T-helper 2 cell treated with Interferon-gamma antibody and Interleukin-4, amounts not matched to agents 100 ng/mL and 5 ng/mL, for 36 hours (primary cell): ENCODE results near the gene ANKRD23. TPM values are rescaled to one million over a fixed set of nuclear protein-coding genes. Genes with fewer than 3 reads are reported as not detected.
"Not testable (repeated sequence)": the region's sequence is repeated elsewhere in the genome, so short reads cannot be mapped to it uniquely, and the experiment has no call there.

Experiments used
- intact Hi-C: fragments of 100-400 bp; cut with micrococcal nuclease; formaldehyde crosslinking; loops from one replicate; pipeline ENCODE4 v1.15.1; 2023
- total RNA-seq: library from RNA; stranded (reverse); gene quantifications from 2 replicates; pipeline ENCODE4 v1.2.3, GENCODE V29; 2022

ANKRD23 gene
- total RNA-seq, 1 donor from 2014 or later: 13.4 TPM

DNA sequence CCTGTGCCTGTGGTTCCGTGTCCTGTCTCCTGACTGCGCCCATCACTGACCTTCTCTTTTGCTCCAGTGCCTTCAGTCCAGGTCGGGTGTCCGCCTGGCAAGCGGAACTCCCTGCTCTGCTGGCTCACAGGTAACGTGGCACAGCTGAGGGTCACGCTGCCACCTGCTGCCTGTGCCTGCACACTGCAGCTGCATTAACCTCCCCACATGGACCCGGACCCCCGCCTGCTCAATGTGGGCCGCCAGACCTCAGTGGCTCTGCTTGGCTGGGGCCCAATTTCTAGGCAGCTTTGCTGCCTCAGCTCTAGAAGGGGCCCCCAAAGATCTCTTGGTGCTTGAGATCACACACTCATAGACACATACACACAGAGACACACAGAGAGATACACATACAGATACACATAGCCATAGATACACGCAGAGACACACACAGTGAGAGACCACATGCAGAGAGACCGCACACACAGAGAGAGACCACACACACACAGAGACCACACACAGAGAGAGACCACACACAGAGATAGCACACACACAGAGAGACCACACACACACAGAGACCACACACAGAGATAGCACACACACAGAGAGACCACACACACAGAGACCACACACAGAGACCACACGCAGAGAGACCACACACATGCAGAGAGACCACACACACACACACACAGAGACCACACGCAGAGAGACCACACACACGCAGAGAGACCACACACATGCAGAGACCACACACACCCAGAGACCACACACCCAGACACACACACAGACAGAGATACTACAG is 42.6 kb downstream of the ANKRD23 start:
- intact Hi-C loops: loop anchor here (2.0 kb wide), 1 partner anchor 40 kb away; the partner anchor contains the start of gene CNNM4

DNA sequence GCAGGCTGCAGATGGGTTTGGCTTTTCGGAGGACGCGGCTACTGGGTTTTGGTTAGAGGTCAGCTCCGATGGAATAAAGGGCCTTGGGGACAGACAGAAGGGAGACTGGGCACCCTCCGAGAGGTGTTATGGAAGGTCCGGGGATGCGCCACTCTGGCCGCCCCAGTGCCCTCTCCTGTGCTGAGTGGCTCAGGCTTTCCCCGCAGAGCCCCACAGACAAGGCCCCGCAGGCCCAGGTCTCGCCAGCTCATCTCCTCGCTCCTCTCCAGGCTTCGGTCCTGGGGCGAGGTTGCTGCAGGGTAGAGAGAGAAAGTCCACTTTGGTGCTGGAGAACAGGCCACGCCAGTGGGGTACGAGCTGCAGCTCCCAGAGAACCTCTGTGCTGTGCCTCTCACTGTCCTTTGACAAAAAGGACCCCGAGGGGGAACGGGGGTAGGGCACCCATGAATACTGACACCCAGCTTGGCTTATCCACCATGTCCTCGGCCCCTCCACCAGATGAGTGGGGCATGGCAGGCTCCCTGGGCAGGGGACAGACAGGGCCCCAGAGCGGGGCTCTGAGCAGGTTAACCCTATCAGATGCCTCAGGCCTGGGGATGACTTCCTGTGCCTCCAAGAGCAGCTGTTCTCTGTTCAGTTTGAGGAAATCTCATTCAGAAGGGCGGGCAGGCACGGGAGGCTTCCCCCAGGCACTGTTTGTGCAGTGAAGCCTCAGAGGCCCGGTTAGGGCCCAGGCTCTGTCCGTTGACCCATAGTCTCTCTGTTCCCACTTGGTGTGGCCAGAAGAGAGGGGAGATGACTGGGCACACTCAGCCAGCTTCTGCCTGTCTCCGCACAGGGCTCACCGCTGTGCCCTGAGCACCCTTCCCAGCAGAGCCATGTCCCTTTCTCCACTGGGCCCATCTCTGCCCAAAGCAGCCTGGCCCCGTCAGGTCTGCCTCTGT is 43.5 kb downstream of the ANKRD23 start:
- intact Hi-C loops: loop anchor here (2.0 kb wide), 1 partner anchor 40 kb away; the partner anchor contains the start of gene CNNM4

DNA sequence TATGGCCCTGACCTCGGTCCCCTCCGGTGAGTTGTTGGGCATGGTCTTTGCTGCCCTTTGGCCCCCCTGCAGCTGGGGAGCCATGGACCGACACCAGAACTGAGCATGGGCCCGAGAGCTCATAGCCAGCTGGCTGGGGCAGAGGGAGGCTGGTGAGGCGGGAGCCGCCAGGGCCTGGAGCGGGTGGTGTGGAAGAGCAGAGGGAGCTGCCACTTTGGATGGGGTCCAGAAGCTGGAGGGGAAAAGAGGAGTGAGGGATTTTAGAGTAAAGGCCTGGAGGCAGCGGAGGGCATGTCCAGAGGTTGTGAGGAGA is 44.2 kb downstream of the ANKRD23 start:
- intact Hi-C loops: no loop called here

GRCh38 chr2:96798733-96799622 is 44.8 kb downstream of the ANKRD23 start:
- intact Hi-C loops: no loop called here

GRCh38 chr2:96797066-96797625 is 46.7 kb downstream of the ANKRD23 start:
- intact Hi-C loops: no loop called here

DNA sequence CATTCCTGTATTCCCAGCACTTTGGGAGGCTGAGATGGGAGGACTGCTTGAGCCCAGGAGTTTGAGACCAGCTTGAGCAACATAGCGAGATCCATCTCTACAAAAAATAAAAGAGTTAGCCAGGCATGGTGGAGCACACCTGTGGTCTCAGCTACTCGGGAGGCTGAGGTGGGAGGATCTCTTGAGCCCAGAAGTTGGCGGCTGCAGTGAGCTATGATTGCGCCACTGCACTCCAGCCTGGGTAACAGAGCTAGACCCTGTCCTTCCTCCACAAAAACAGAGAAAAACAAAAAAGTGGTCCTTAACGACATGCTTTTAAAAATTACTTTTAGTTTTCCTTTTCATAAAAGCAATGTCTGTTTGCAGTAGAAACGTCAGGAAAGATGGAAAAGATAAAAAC is 47.3 kb downstream of the ANKRD23 start:
- intact Hi-C loops: not testable (repeated sequence)

- intact Hi-C loops: no loop called here
These were observed 48.7 kb downstream of the ANKRD23 start for GRCh38 chr2:96795076-96795475.

DNA sequence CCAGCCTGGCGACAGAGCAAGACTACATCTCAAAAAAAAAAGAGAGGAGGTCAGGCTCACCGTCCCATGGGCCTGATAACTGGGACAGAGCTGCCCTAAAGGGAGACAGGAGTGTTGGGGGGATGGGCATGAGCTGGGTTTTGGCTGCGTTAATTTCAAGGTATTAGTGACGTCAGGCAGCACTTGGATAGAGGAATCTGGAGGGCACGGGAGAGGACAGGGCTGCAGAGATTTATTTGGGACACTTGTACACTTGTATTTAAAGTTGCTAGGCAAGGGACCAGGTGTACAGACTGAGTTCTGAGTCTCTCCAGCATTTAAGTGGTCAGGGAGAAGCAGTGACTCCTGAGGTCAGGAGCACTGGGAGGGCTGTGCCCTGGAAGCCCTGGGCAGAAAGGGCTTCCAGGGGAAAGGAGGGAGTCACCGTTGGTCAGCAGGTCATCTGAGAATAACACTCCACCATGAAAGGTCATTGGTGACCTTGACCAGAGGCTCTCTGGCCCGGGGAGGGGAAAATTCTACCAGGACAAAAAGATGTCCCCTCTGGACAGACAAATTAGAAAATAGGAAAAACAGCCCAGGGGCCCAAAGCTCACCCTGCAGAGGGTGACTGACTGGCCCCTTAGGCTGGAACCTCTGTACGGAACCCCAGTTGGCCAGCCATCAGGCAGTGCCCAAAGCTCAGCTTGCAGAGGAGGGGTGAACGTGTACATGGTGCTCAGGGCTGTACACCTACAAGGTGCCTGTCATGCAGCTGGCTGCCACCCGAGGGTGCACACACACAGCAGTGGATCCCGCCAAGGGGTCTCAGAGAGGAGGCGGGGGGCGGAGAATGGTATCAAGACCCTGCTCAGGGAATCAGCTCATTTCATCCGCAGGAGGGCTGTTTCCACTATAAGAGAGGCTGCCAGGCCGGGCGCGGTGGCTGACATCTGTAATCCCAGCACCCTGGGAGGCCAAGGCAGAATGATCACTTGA is 50.8 kb downstream of the ANKRD23 start:
- intact Hi-C loops: no loop called here

GRCh38 chr2:96789245-96789617 is 54.6 kb downstream of the ANKRD23 start:
- intact Hi-C loops: no loop called here

DNA sequence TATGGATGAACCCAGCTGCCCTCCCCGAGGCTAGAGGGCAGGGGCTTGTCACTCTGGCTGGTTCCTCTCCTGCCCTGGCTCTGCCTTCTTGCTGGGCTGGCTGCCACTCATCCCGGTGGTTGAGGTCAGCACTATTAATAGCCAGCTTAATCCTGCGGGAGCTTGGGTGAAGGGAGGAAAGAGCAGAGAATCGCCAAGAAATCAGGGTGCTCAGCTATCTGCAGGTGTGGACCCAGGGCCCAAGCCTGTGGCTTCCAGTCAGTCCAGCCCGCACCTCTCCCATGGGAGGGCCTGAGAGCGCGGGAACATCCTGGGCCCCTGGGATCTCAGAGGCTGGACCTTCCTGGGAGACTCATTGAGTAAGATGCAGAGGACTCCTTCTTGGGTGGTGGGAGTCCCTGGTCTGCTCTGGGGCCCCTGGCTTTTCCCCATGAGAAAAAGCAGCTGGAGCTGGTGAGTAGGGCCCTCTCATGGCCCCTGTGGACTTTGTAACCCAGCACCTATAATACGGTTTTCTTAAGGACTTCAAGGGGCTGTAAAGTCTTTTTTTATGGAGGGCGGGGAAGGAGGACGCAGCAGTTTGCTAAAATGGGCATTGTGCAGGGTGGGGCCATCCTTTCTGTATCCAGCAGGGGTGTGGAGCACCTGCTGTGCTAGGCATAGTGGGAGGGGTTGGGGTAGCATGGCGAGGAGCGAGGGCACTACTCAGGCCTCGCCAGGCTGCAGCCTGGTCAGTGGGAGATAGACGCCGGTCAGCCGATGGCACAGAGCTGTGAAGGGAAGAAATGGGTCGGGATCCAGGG is 55.2 kb downstream of the ANKRD23 start:
- intact Hi-C loops: no loop called here

Other genes with a start within 250 kb of the ANKRD23 start
- 56.1 and 56.5 TPM in 2 replicates for gene KANSL3, start 205.7 kb downstream of the ANKRD23 start, total RNA-seq
- not detected in 2 replicates for gene FER1L5, start 201.3 kb downstream of the ANKRD23 start, total RNA-seq
- 7.0 and 10.5 TPM in 2 replicates for gene LMAN2L, start 104.0 kb downstream of the ANKRD23 start, total RNA-seq
- 8.3 and 9.5 TPM in 2 replicates for gene CNNM4, start 83.1 kb downstream of the ANKRD23 start, total RNA-seq
- 29.9 and 31.1 TPM in 2 replicates for gene CNNM3, start 27.8 kb downstream of the ANKRD23 start, total RNA-seq
- 36.4 and 38.0 TPM in 2 replicates for gene ANKRD39, start 14.0 kb upstream of the ANKRD23 start, total RNA-seq
- 27.4 and 29.7 TPM in 2 replicates for gene SEMA4C, start 26.1 kb upstream of the ANKRD23 start, total RNA-seq
- gene FAM178B, start 142.6 kb upstream of the ANKRD23 start, total RNA-seq: 0.34 and 0.61 TPM in 2 replicates